ENCODE data around the gene SRR.

- TF ChIP-seq CTCF (IDR thresholded peaks at IDR 0.05; ENCODE audit: borderline replicate concordance, extremely low read depth, low read length, poor library complexity, severe bottlenecking) (no peak), EZH2 (IDR thresholded peaks at IDR 0.05; ENCODE audit: borderline replicate concordance, low read depth, low read length, severe bottlenecking) (no peak)
Measured at GRCh38 chr17:2336852-2337543, 33.2 kb downstream of the SRR start, which contains the start of gene SGSM2.

All from DND-41 (cell line).